DND-41 (cell line): ENCODE results near the gene SLC16A1.

Experiments
- ATAC-seq: fragments of 200-7000 bp; cut with Tn5 transposase; 3 replicates; pipeline ENCODE4 v1.9.1; 2021; ENCODE audit warnings: low read depth; ENCODE audit not compliant: insufficient read depth
- DNase-seq: peaks from one replicate; pipeline ENCODE4 v3.0.0-alpha.2; 2020
- H2AFZ ChIP-seq: 2 replicates; pipeline ENCODE4 v1.6.0; 2012; ENCODE audit warnings: low read depth, low read length
- H3K27ac ChIP-seq: 2 replicates; pipeline ENCODE4 v1.5.1; 2012; ENCODE audit warnings: low read length, inconsistent platforms
- H3K27me3 ChIP-seq: fragments of 200-600 bp; sonication (generic); 2 replicates; pipeline ENCODE4 v1.6.0; 2012; ENCODE audit warnings: low read length, mild to moderate bottlenecking, inconsistent platforms; ENCODE audit not compliant: insufficient read depth, poor library complexity
- H3K36me3 ChIP-seq: 2 replicates; pipeline ENCODE4 v1.5.1; 2012; ENCODE audit warnings: low read length, inconsistent platforms; ENCODE audit not compliant: insufficient read depth
- H3K4me1 ChIP-seq: 2 replicates; pipeline ENCODE4 v1.5.1; 2012; ENCODE audit warnings: mild to moderate bottlenecking, low read length; ENCODE audit not compliant: insufficient read depth
- H3K4me2 ChIP-seq: 2 replicates; pipeline ENCODE4 v1.6.0; 2012; ENCODE audit warnings: mild to moderate bottlenecking, moderate library complexity, low read length, inconsistent platforms; ENCODE audit not compliant: insufficient read depth
- H3K4me3 ChIP-seq, 2 experiments: fragments of 200-600 bp in 1 of 2; shearing (Covaris generic) in 1 of 2; 2 replicates each; pipeline ENCODE4 v1.5.1; 2012 to 2016; ENCODE audit warnings: inconsistent platforms in 2 of 2, low read length in 2 of 2, mild to moderate bottlenecking in 2 of 2, low read depth in 1 of 2, moderate library complexity in 1 of 2
- H3K79me2 ChIP-seq: 2 replicates; pipeline ENCODE4 v1.6.0; 2012; ENCODE audit warnings: low read length, inconsistent platforms; ENCODE audit not compliant: insufficient read depth
- H3K9ac ChIP-seq: 2 replicates; pipeline ENCODE4 v1.6.0; 2012; ENCODE audit warnings: low read depth, mild to moderate bottlenecking, inconsistent platforms, low read length, moderate library complexity
- H3K9me3 ChIP-seq: 2 replicates; pipeline ENCODE4 v1.5.1; 2012; ENCODE audit warnings: low read length, moderate library complexity, mild to moderate bottlenecking, inconsistent platforms; ENCODE audit not compliant: insufficient read depth, severe bottlenecking
- H4K20me1 ChIP-seq: 2 replicates; pipeline ENCODE4 v1.6.0; 2012; ENCODE audit warnings: low read length; ENCODE audit not compliant: insufficient read depth
- CTCF ChIP-seq: IDR thresholded peaks from 2 replicates; pipeline ENCODE4 v1.5.1; 2012; ENCODE audit warnings: borderline replicate concordance, low read length, moderate library complexity, mild to moderate bottlenecking; ENCODE audit not compliant: poor library complexity, severe bottlenecking; ENCODE audit errors: extremely low read depth
- EZH2 ChIP-seq: IDR thresholded peaks from 3 replicates; pipeline ENCODE4 v1.6.1; 2012; ENCODE audit warnings: borderline replicate concordance, low read depth, mild to moderate bottlenecking, moderate library complexity, low read length, inconsistent platforms; ENCODE audit not compliant: severe bottlenecking

Gene SLC16A1

DNA sequence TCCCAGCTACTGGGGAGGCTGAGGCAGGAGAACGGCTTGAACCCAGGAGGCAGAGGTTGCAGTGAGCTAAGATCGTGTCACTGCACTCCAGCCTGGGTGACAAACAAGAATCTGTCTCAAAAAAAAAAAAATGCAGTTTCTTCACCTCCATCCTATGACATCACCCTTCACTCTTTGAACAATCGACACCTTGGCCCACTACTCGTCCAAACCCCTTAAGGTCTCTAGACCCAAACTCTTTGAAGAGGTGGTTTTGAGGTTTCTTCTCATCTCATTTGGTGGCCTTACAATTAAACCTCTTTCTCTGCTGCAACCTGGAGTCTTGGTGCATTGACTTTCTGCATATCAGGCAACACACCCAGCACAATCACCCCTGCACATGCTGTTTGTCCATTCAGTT lies 86.1 kb downstream of the SLC16A1 start:
- ATAC-seq (peak; percentile 55; the same call in 2 of the 3 replicates), DNase-seq (no peak)
- H3K4me3 ChIP-seq, result no peak overlapping the region
- no peak overlapping the region for H2AFZ ChIP-seq
- no peaks in the 10 kb centered on the region for H3K27me3 ChIP-seq
- TF ChIP-seq CTCF (no peak), EZH2 (no peak)
- H3K36me3 ChIP-seq, result no peaks in the 10 kb centered on the region
- H3K27ac ChIP-seq, result no peak overlapping the region
- no peak overlapping the region for H3K4me2 ChIP-seq
- H4K20me1 ChIP-seq, result no peaks in the 10 kb centered on the region
- no peak overlapping the region for H3K9ac ChIP-seq
- no peaks in the 10 kb centered on the region for H3K4me1 ChIP-seq
- H3K9me3 ChIP-seq, result no peaks in the 10 kb centered on the region
- H3K79me2 ChIP-seq, result no peaks in the 10 kb centered on the region

DNA sequence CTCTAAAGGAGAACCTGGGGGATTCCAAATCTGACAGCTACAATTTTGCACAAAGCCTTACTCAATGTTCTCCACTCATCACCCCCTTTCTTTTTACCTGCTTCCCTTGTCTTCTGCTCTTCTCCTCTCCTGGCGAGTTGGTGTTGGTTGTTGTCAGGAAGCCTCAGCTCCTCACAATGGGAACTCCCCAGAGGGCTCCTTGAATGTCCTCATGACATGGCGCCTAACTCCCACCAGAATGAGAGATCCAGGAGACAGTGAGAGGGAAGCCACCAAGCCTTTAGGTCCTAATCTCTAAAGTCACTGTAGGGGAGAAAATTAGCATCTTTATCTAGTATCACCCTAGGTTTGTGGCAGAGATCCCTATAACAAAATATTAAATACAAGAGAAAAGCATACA lies 87.8 kb downstream of the SLC16A1 start:
- TF ChIP-seq EZH2, result no peak
- no peak for TF ChIP-seq CTCF
- Histone ChIP-seq H3K4me3 (no peak overlapping the region), H3K27ac (no peak overlapping the region), H3K9me3 (no peaks in the 10 kb centered on the region), H3K27me3 (no peaks in the 10 kb centered on the region), H3K9ac (no peak overlapping the region), H3K4me1 (peaks cover 4% of the 10 kb centered on the region), H3K36me3 (no peaks in the 10 kb centered on the region), H4K20me1 (no peaks in the 10 kb centered on the region), H3K79me2 (no peaks in the 10 kb centered on the region), H3K4me2 (no peak overlapping the region), H2AFZ (no peak overlapping the region)
- DNase-seq (no peak), ATAC-seq (no peak)

DNA sequence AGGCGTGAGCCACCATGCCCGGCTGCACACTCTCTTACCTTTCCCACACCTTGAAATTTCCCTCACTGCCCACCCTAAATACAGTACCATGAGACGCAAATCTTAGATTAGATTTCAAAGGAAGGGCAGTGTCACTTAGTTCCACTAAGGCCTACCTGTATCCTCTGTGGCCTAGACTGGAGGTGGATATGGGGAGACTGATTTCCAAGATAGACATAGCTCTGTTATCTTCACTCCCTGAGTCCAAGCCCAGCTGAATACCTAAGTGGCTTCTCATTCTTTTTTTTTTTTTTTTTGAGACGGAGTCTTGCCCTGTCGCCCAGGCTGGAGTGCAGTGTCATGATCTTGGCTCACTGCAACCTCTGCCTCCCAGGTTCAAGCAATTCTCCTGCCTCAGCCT lies 89.0 kb downstream of the SLC16A1 start:
- Histone ChIP-seq H3K4me2 (no peak overlapping the region), H3K79me2 (no peaks in the 10 kb centered on the region), H3K27me3 (no peaks in the 10 kb centered on the region), H3K36me3 (no peaks in the 10 kb centered on the region), H3K4me3 (no peak overlapping the region), H3K9me3 (no peaks in the 10 kb centered on the region), H2AFZ (no peak overlapping the region), H3K9ac (no peak overlapping the region), H3K27ac (no peak overlapping the region), H4K20me1 (no peaks in the 10 kb centered on the region), H3K4me1 (peaks cover 4% of the 10 kb centered on the region)
- ATAC-seq (no peak), DNase-seq (no peak)
- TF ChIP-seq CTCF (no peak), EZH2 (no peak)

DNA sequence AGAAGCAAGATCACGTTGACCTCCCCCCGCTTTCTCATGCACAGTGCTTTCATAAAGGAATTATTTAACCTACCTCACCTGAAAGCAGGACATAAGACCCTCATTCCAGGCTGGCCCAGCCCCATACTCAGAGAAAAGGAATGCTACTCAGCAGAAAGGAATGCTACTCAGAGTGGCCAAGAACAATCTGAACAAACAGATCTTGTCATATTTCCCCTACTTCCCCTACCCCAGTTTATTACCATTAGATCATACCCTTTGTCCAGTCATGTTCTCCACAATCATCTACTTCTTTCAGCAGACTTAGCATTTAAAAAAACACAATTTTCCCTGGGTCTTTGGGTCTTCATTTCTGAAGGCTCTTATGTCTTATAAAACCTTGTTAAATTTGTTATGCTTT lies 89.8 kb downstream of the SLC16A1 start:
- Histone ChIP-seq H3K79me2 (no peaks in the 10 kb centered on the region), H3K4me3 (no peak overlapping the region), H4K20me1 (no peaks in the 10 kb centered on the region), H3K4me1 (peaks cover 4% of the 10 kb centered on the region), H3K9ac (no peak overlapping the region), H3K27ac (no peak overlapping the region), H3K4me2 (no peak overlapping the region), H3K9me3 (no peaks in the 10 kb centered on the region), H2AFZ (no peak overlapping the region), H3K36me3 (no peaks in the 10 kb centered on the region), H3K27me3 (no peaks in the 10 kb centered on the region)
- no peak for DNase-seq
- no peak for ATAC-seq
- TF ChIP-seq CTCF (no peak), EZH2 (no peak)
